ENCODE data around the gene C5orf58.

- TF ChIP-seq CTCF (conservative IDR thresholded peaks at IDR 0.05 in 1 of 2, IDR thresholded peaks at IDR 0.05 in 1 of 2; ENCODE audit: low read depth in 1 of 2, low read length in 2 of 2) (no peak), EZH2 (IDR thresholded peaks at IDR 0.05; ENCODE audit: low read length, missing control alignments) (no peak)
Observed at GRCh38 chr5:170195961-170196360, 36.8 kb upstream of the C5orf58 start.
